IMR-90 (cell line): Measurements from ENCODE around the gene CCDC171. TPM values are rescaled to one million over a fixed set of nuclear protein-coding genes. Genes with fewer than 3 reads are reported as not detected.
A peak's percentile ranks its signal among the peaks of the same experiment; 100 is the strongest.

ENCODE experiments used
- ATAC-seq: fragments of 200-7000 bp; cut with Tn5 transposase; 2 replicates; pipeline ENCODE4 v1.9.1; 2020; ENCODE audit warnings: low read depth, mild to moderate bottlenecking, moderate library complexity
- BruUV-seq: library from RNA; stranded (reverse); fragments of 400-500 nt; replicated peaks from 2 replicates; lab custom pipeline; 2021; lab: Mats Ljungman, UMichigan
- CTCF ChIA-PET: fragments of 300-600 bp; formaldehyde crosslinking; extraction: SDS; loops from one replicate; lab custom pipeline; 2021; ENCODE audit warnings: antibody characterized with exemption; lab: Yijun Ruan, JAX
- POLR2A ChIA-PET: fragments of 300-600 bp; sonication (Branson Sonifier 250); formaldehyde crosslinking; loops from one replicate; lab custom pipeline; 2022; ENCODE audit warnings: antibody characterized with exemption; ENCODE audit not compliant: unreplicated experiment; lab: Charles Lee
- DNase-seq: peaks from one replicate; pipeline ENCODE4 v3.0.0; 2013
- H2AFZ ChIP-seq: replicated peaks from 2 replicates; pipeline ENCODE3; 2013; ENCODE audit warnings: low read length, mild to moderate bottlenecking; ENCODE audit not compliant: poor library complexity
- H2AK5ac ChIP-seq: 2 replicates; pipeline ENCODE4 v1.6.1; 2013; ENCODE audit warnings: low read depth, low read length, inconsistent platforms
- H2AK9ac ChIP-seq: replicated peaks from 2 replicates; pipeline ENCODE3; 2013; ENCODE audit warnings: mild to moderate bottlenecking, low read depth, low read length, moderate library complexity; ENCODE audit not compliant: poor library complexity
- H2BK120ac ChIP-seq: 2 replicates; pipeline ENCODE4 v1.6.1; 2013; ENCODE audit warnings: low read depth, low read length, inconsistent platforms
- H2BK15ac ChIP-seq: 3 replicates; pipeline ENCODE4 v1.6.1; 2013; ENCODE audit warnings: low read depth, low read length, inconsistent platforms
- H2BK20ac ChIP-seq: 2 replicates; pipeline ENCODE4 v1.6.1; 2013; ENCODE audit warnings: low read depth, mild to moderate bottlenecking, inconsistent platforms, low read length, moderate library complexity
- H2BK5ac ChIP-seq: 2 replicates; pipeline ENCODE4 v1.6.1; 2013; ENCODE audit warnings: mild to moderate bottlenecking, low read depth, low read length, inconsistent platforms; ENCODE audit not compliant: poor library complexity, severe bottlenecking
- H3K14ac ChIP-seq: replicated peaks from 2 replicates; pipeline ENCODE4 v1.6.1; 2013; ENCODE audit warnings: low read depth, low read length, inconsistent platforms
- H3K18ac ChIP-seq: 2 replicates; pipeline ENCODE4 v1.6.1; 2013; ENCODE audit warnings: low read depth, low read length, control low read depth
- H3K23ac ChIP-seq: 2 replicates; pipeline ENCODE4 v1.6.1; 2013; ENCODE audit warnings: low read depth, low read length, inconsistent platforms
- H3K27ac ChIP-seq: 2 replicates; pipeline ENCODE4 v1.5.1; 2013; ENCODE audit warnings: mild to moderate bottlenecking, control low read depth, low read length; ENCODE audit not compliant: insufficient read depth
- H3K27me3 ChIP-seq: 2 replicates; pipeline ENCODE4 v1.6.1; 2013; ENCODE audit warnings: low read length; ENCODE audit not compliant: control insufficient read depth, insufficient read depth
- H3K36me3 ChIP-seq: 2 replicates; pipeline ENCODE4 v1.6.1; 2013; ENCODE audit warnings: low read length, mixed read lengths; ENCODE audit not compliant: control insufficient read depth, insufficient read depth
- H3K4ac ChIP-seq: 2 replicates; pipeline ENCODE4 v1.6.1; 2013; ENCODE audit warnings: low read depth, low read length, inconsistent platforms
- H3K4me1 ChIP-seq: 2 replicates; pipeline ENCODE4 v1.6.1; 2013; ENCODE audit warnings: low read length, mixed read lengths; ENCODE audit not compliant: control insufficient read depth, insufficient read depth
- H3K4me2 ChIP-seq: 2 replicates; pipeline ENCODE4 v1.6.1; 2013; ENCODE audit warnings: low read depth, mild to moderate bottlenecking, control low read depth, low read length, moderate library complexity
- H3K4me3 ChIP-seq: 2 replicates; pipeline ENCODE4 v1.5.1; 2013; ENCODE audit warnings: low read depth, mild to moderate bottlenecking, control low read depth, low read length, moderate library complexity; ENCODE audit not compliant: insufficient read depth
- H3K56ac ChIP-seq: 2 replicates; pipeline ENCODE4 v1.6.1; 2013; ENCODE audit warnings: low read length, inconsistent platforms; ENCODE audit not compliant: insufficient read depth; ENCODE audit errors: extremely low read depth
- H3K79me1 ChIP-seq, 2 experiments: 2 replicates each; pipeline ENCODE4 v1.6.1; 2013; ENCODE audit warnings: low read length in 2 of 2, inconsistent platforms in 1 of 2, low read depth in 1 of 2
- H3K9ac ChIP-seq: 2 replicates; pipeline ENCODE4 v1.6.1; 2013; ENCODE audit warnings: low read depth, low read length, control low read depth
- H3K9me1 ChIP-seq: 2 replicates; pipeline ENCODE4 v1.6.1; 2013; ENCODE audit warnings: low read length, inconsistent platforms; ENCODE audit not compliant: insufficient read depth
- H3K9me3 ChIP-seq: 2 replicates; pipeline ENCODE4 v1.6.1; 2013; ENCODE audit warnings: low read length; ENCODE audit not compliant: control insufficient read depth, insufficient read depth
- H4K20me1 ChIP-seq: 2 replicates; pipeline ENCODE4 v1.6.1; 2013; ENCODE audit warnings: low read length, inconsistent platforms; ENCODE audit not compliant: insufficient read depth
- H4K5ac ChIP-seq: 2 replicates; pipeline ENCODE4 v1.6.1; 2013; ENCODE audit warnings: mild to moderate bottlenecking, low read depth, low read length, control low read depth
- H4K8ac ChIP-seq, 2 experiments: 2 replicates each; pipeline ENCODE4 v1.6.1; 2013; ENCODE audit warnings: low read depth in 2 of 2, low read length in 2 of 2, control low read depth in 1 of 2, inconsistent platforms in 1 of 2
- H4K91ac ChIP-seq: 2 replicates; pipeline ENCODE4 v1.6.1; 2013; ENCODE audit warnings: low read depth, low read length, inconsistent platforms; ENCODE audit not compliant: insufficient read depth
- BHLHE40 ChIP-seq: fragments of 150-350 bp; IDR thresholded peaks from 2 replicates; pipeline ENCODE4 v1.6.1; 2016; ENCODE audit warnings: mild to moderate bottlenecking, low read depth, low read length
- CEBPB ChIP-seq: IDR thresholded peaks from 2 replicates; pipeline ENCODE4 v1.6.1; 2012; ENCODE audit warnings: low read depth, low read length, improper control_type of control experiment
- CHD1 ChIP-seq: IDR thresholded peaks from 2 replicates; pipeline ENCODE4 v1.6.1; 2012; ENCODE audit warnings: low read depth, low read length, improper control_type of control experiment
- CTCF ChIP-seq: conservative IDR thresholded peaks from 2 replicates; pipeline ENCODE4 v1.5.1; 2012; ENCODE audit warnings: mild to moderate bottlenecking, low read depth, low read length, improper control_type of control experiment
- ELK1 ChIP-seq: fragments of 150-350 bp; IDR thresholded peaks from 2 replicates; pipeline ENCODE4 v1.6.1; 2016; ENCODE audit warnings: low read depth, mild to moderate bottlenecking, low read length, moderate library complexity, borderline replicate concordance
- FOS ChIP-seq: fragments of 150-350 bp; IDR thresholded peaks from 2 replicates; pipeline ENCODE4 v1.6.1; 2016; ENCODE audit warnings: low read depth, low read length
- MAFK ChIP-seq: IDR thresholded peaks from 2 replicates; pipeline ENCODE4 v1.6.1; 2012; ENCODE audit warnings: low read depth, low read length, improper control_type of control experiment
- MAZ ChIP-seq: IDR thresholded peaks from 2 replicates; pipeline ENCODE4 v1.6.1; 2012; ENCODE audit warnings: low read depth, mild to moderate bottlenecking, low read length, improper control_type of control experiment, moderate library complexity, borderline replicate concordance
- MXI1 ChIP-seq: IDR thresholded peaks from 2 replicates; pipeline ENCODE4 v1.6.1; 2012; ENCODE audit warnings: low read depth, mild to moderate bottlenecking, low read length, moderate library complexity, borderline replicate concordance
- NFE2L2 ChIP-seq: fragments of 150-350 bp; IDR thresholded peaks from 2 replicates; pipeline ENCODE4 v1.6.1; 2016; ENCODE audit warnings: low read depth, mild to moderate bottlenecking, low read length
- POLR2A ChIP-seq: IDR thresholded peaks from 2 replicates; pipeline ENCODE4 v1.6.1; 2012; ENCODE audit warnings: mild to moderate bottlenecking, low read depth, low read length
- RAD21 ChIP-seq: IDR thresholded peaks from 2 replicates; pipeline ENCODE4 v1.6.1; 2012; ENCODE audit warnings: low read length, improper control_type of control experiment
- RCOR1 ChIP-seq: IDR thresholded peaks from 2 replicates; pipeline ENCODE4 v1.6.1; 2012; ENCODE audit warnings: mild to moderate bottlenecking, low read length, improper control_type of control experiment; ENCODE audit not compliant: insufficient replicate concordance
- RFX5 ChIP-seq: IDR thresholded peaks from 2 replicates; pipeline ENCODE4 v1.8.0; 2012; ENCODE audit warnings: low read depth, mild to moderate bottlenecking, low read length, moderate library complexity
- SMC3 ChIP-seq: fragments of 150-350 bp; IDR thresholded peaks from 2 replicates; pipeline ENCODE4 v1.6.1; 2016; ENCODE audit warnings: low read depth, mild to moderate bottlenecking, antibody characterized with exemption, low read length, moderate library complexity
- USF2 ChIP-seq: fragments of 150-350 bp; IDR thresholded peaks from 2 replicates; pipeline ENCODE4 v1.6.1; 2017; ENCODE audit warnings: mild to moderate bottlenecking, antibody characterized with exemption, low read length, low read depth
- WGBS, 2 experiments: methylation state at CpG; one replicate each; pipeline versions ENCODE4 v1.1.5 to v1.1.7; 2013; ENCODE audit warnings: missing lambda C conversion rate in 2 of 2; ENCODE audit not compliant: insufficient read length in 1 of 2; ENCODE audit errors: extremely low coverage in 2 of 2; 5-methylcytosine and 5-hydroxymethylcytosine counted together
- dilution Hi-C: fragments of 300-500 bp; cut with HindIII; formaldehyde crosslinking; loops from one replicate; pipeline ENCODE4 v1.14.3; 2018; ENCODE audit warnings: low sequenced_read_pairs; ENCODE audit not compliant: unreplicated experiment
- in situ Hi-C: fragments of 300-500 bp; cut with MboI; formaldehyde crosslinking; loops from 3 replicates; pipeline ENCODE4 v1.14.3; 2019; ENCODE audit warnings: low sequenced_read_pairs, inconsistent platforms, mixed read lengths
- intact Hi-C: fragments of 100-400 bp; cut with micrococcal nuclease; formaldehyde crosslinking; loops from 2 replicates; pipeline ENCODE4 v1.10.0; 2022
- polyA plus RNA-seq, 3 experiments: library from polyadenylated mRNA; depleted of rRNA; stranded (reverse); fragments of >200 nt; gene quantifications; 2 replicates each; pipeline ENCODE4 v1.2.3, GENCODE V29; 2012; ENCODE audit warnings: low replicate concordance in 1 of 3
- total RNA-seq: library from RNA; depleted of rRNA; stranded (reverse); fragments of >200 nt; gene quantifications from 2 replicates; pipeline ENCODE4 v1.2.3, GENCODE V29; 2012

The CCDC171 gene
- total and polyA plus RNA-seq, 2 of the 4 experiments (the other 2 are of a cell fraction) = 0.63 to 2.2 TPM

GRCh38 chr9:15572200-15572770, 19.4 kb downstream of the CCDC171 start:
- dilution Hi-C loops (no loop called here), in situ Hi-C loops (no loop called here), intact Hi-C loops (no loop called here)
- BruUV-seq = no TSS peak
- no peak overlapping the region for H2BK5ac ChIP-seq
- no peak overlapping the region for H2BK15ac ChIP-seq
- H3K14ac ChIP-seq = no peak overlapping the region
- no peak overlapping the region for H4K91ac ChIP-seq
- H3K4me1 ChIP-seq = no peaks in the 10 kb centered on the region
- no peak overlapping the region for H3K23ac ChIP-seq
- no peak overlapping the region for H2AK5ac ChIP-seq
- WGBS, 2 experiments = no CpG with 5 or more reads among the region's 1 CpG
- H2BK120ac ChIP-seq = no peak overlapping the region
- no peak overlapping the region for H4K8ac ChIP-seq
- H3K4ac ChIP-seq = no peak overlapping the region
- no peaks in the 10 kb centered on the region for H4K20me1 ChIP-seq
- no peaks in the 10 kb centered on the region for H3K27me3 ChIP-seq
- H3K36me3 ChIP-seq = no peaks in the 10 kb centered on the region
- CTCF ChIA-PET = interaction anchor here (0.8 kb wide), 1 partner anchor 19 kb away, joined by 3 read pairs; the partner anchor contains the start of gene CCDC171
- no peaks in the 10 kb centered on the region for H3K9me3 ChIP-seq
- H3K9ac ChIP-seq = no peak overlapping the region
- H3K4me2 ChIP-seq = no peak overlapping the region
- H3K56ac ChIP-seq = no peak overlapping the region
- H3K4me3 ChIP-seq = no peak overlapping the region
- no peak overlapping the region for H2BK20ac ChIP-seq
- POLR2A ChIA-PET = no interaction called here
- no peak overlapping the region for H4K5ac ChIP-seq
- ATAC-seq = peak; percentile 35; the same call in 1 of the 2 replicates
- H2AFZ ChIP-seq = no peak overlapping the region
- H3K79me1 ChIP-seq = no peaks in the 10 kb centered on the region
- no peaks in the 10 kb centered on the region for H3K9me1 ChIP-seq
- DNase-seq = peak; percentile 65
- H2AK9ac ChIP-seq = no peak overlapping the region
- no peak overlapping the region for H3K27ac ChIP-seq
- H3K18ac ChIP-seq = no peak overlapping the region
- TF ChIP-seq POLR2A = no peak
- TF ChIP-seq ELK1 = no peak
- no peak for TF ChIP-seq RCOR1
- TF ChIP-seq CHD1 = no peak
- no peak for TF ChIP-seq MAFK
- no peak for TF ChIP-seq USF2
- no peak for TF ChIP-seq MAZ
- TF ChIP-seq MXI1 = no peak
- TF ChIP-seq NFE2L2 = no peak
- TF ChIP-seq SMC3 = no peak
- TF ChIP-seq BHLHE40 = no peak
- no peak for TF ChIP-seq RFX5
- TF ChIP-seq CTCF = no peak
- TF ChIP-seq RAD21 = no peak
- no peak for TF ChIP-seq FOS
- TF ChIP-seq CEBPB = no peak
